GM23338 (cell line): ENCODE measurements around the gene NCR2. TPM values are rescaled to one million over a fixed set of nuclear protein-coding genes. Genes with fewer than 3 reads are reported as not detected.
A peak's percentile ranks its signal among the peaks of the same experiment; 100 is the strongest.

Source experiments
- ATAC-seq: fragments of 200-7000 bp; cut with Tn5 transposase; 3 replicates; pipeline ENCODE4 v1.9.1; 2020
- DNase-seq: peaks from one replicate; pipeline ENCODE4 v3.0.0-alpha.2; 2015; ENCODE audit warnings: low spot score
- H2AFZ ChIP-seq: fragments of 200-600 bp; sonication (generic); 2 replicates; pipeline ENCODE4 v1.8.0; 2016; ENCODE audit warnings: antibody characterized with exemption, mild to moderate bottlenecking, moderate library complexity
- H3F3A ChIP-seq: fragments of 200-600 bp; sonication (generic); replicated peaks from 2 replicates; pipeline ENCODE4 v1.8.0; 2017; ENCODE audit warnings: antibody characterized with exemption, mixed run types, low read depth
- H3K27ac ChIP-seq: fragments of 200-600 bp; sonication (generic); 2 replicates; pipeline ENCODE4 v1.6.1; 2016; ENCODE audit warnings: low read depth
- H3K27me3 ChIP-seq: fragments of 200-600 bp; sonication (generic); 2 replicates; pipeline ENCODE4 v1.8.0; 2016; ENCODE audit warnings: mild to moderate bottlenecking, mixed run types, moderate library complexity; ENCODE audit not compliant: insufficient read depth
- H3K36me3 ChIP-seq: fragments of 200-600 bp; sonication (generic); 2 replicates; pipeline ENCODE4 v1.8.0; 2016; ENCODE audit warnings: mild to moderate bottlenecking; ENCODE audit not compliant: insufficient read depth
- H3K4me1 ChIP-seq: fragments of 200-600 bp; sonication (generic); 2 replicates; pipeline ENCODE4 v1.8.0; 2016; ENCODE audit warnings: mild to moderate bottlenecking, moderate library complexity; ENCODE audit not compliant: insufficient read depth
- H3K4me2 ChIP-seq: fragments of 200-600 bp; sonication (generic); 2 replicates; pipeline ENCODE4 v1.7.1; 2017; ENCODE audit warnings: mixed run types
- H3K4me3 ChIP-seq: fragments of 200-600 bp; sonication (generic); 2 replicates; pipeline ENCODE4 v1.6.1; 2016; ENCODE audit warnings: mixed run types
- H3K79me2 ChIP-seq: fragments of 200-600 bp; sonication (generic); replicated peaks from 2 replicates; pipeline ENCODE4 v1.8.0; 2017; ENCODE audit warnings: mild to moderate bottlenecking; ENCODE audit not compliant: insufficient read depth
- H3K9me2 ChIP-seq: fragments of 200-600 bp; sonication (generic); 2 replicates; pipeline ENCODE4 v1.8.0; 2017; ENCODE audit not compliant: insufficient read depth
- H4K20me1 ChIP-seq: fragments of 200-600 bp; sonication (generic); replicated peaks from 2 replicates; pipeline ENCODE4 v1.8.0; 2017; ENCODE audit warnings: mild to moderate bottlenecking; ENCODE audit not compliant: insufficient read depth
- H3K27ac Mint-ChIP-seq: 2 replicates; pipeline ENCODE4 v1.8.0; 2020; ENCODE audit warnings: inconsistent platforms, mild to moderate bottlenecking, moderate library complexity, mixed read lengths
- H3K27me3 Mint-ChIP-seq: 3 replicates; pipeline ENCODE4 v1.8.0; 2022; ENCODE audit warnings: low read depth, mild to moderate bottlenecking, moderate library complexity, mixed read lengths, inconsistent platforms; ENCODE audit not compliant: insufficient read depth, poor library complexity
- H3K36me3 Mint-ChIP-seq: 3 replicates; pipeline ENCODE4 v1.8.0; 2021; ENCODE audit warnings: low read depth, mild to moderate bottlenecking, inconsistent platforms, moderate library complexity, mixed read lengths
- H3K4me1 Mint-ChIP-seq: 3 replicates; pipeline ENCODE4 v1.8.0; 2020; ENCODE audit warnings: mild to moderate bottlenecking, inconsistent platforms, mixed read lengths
- H3K4me3 Mint-ChIP-seq: 3 replicates; pipeline ENCODE4 v1.8.0; 2021; ENCODE audit warnings: moderate library complexity, mild to moderate bottlenecking, inconsistent platforms, mixed read lengths
- H3K9me3 Mint-ChIP-seq: 3 replicates; pipeline ENCODE4 v1.8.0; 2020; ENCODE audit warnings: moderate library complexity, mild to moderate bottlenecking, inconsistent platforms, mixed read lengths
- CREB1 ChIP-seq: fragments of 250-450 bp; sonication (Bioruptor Pico); IDR thresholded peaks from 2 replicates; pipeline ENCODE4 v1.5.0; 2020; ENCODE audit warnings: low read depth, mild to moderate bottlenecking, moderate library complexity
- POLR2AphosphoS5 ChIP-seq: IDR thresholded peaks from 2 replicates; pipeline ENCODE4 v1.6.1; 2016; ENCODE audit warnings: antibody characterized with exemption, low read depth
- STAT1 ChIP-seq: IDR thresholded peaks from one replicate; pipeline ENCODE4 v1.6.1; 2016; ENCODE audit warnings: antibody characterized with exemption; ENCODE audit not compliant: unreplicated experiment
- ZNF114 ChIP-seq: fragments of 250-450 bp; sonication (Bioruptor Pico); IDR thresholded peaks from 2 replicates; pipeline ENCODE4 v1.5.0; 2020; ENCODE audit warnings: mild to moderate bottlenecking, moderate library complexity
- ZNF331 ChIP-seq: fragments of 250-450 bp; sonication (Bioruptor Pico); IDR thresholded peaks from 2 replicates; pipeline ENCODE4 v1.5.0; 2020; ENCODE audit warnings: low read depth, mild to moderate bottlenecking, moderate library complexity
- polyA plus RNA-seq: library from polyadenylated mRNA; unstranded; fragments of >200 nt; fragmentation: Nextera tagmentation; extraction: Ambion mirVana; gene quantifications from 2 replicates; pipeline ENCODE4 v1.2.1, GENCODE V29; 2016
- total RNA-seq: library from RNA; depleted of rRNA; stranded (reverse); fragments of >200 nt; shearing (Covaris generic); gene quantifications from 2 replicates; pipeline ENCODE4 v1.2.3, GENCODE V29; 2014
- TF ChIP-seq, protein P1 (sequence below): IDR thresholded peaks from one replicate; pipeline ENCODE4 v1.6.1; 2018; ENCODE audit warnings: antibody characterized with exemption; ENCODE audit not compliant: unreplicated experiment
- TF ChIP-seq, protein P2 (sequence below): IDR thresholded peaks from 2 replicates; pipeline ENCODE4 v1.6.1; 2016; ENCODE audit warnings: antibody characterized with exemption
- TF ChIP-seq, protein P3 (sequence below), 2 experiments: fragments of 200-600 bp in 1 of 2; sonication (generic) in 1 of 2; conservative IDR thresholded peaks; 2 replicates each; pipeline versions ENCODE4 v1.5.1 to v1.6.1; 2016 to 2017; ENCODE audit warnings: antibody characterized with exemption in 2 of 2, low read depth in 2 of 2, mild to moderate bottlenecking in 2 of 2, moderate library complexity in 1 of 2

Gene NCR2
- total and polyA plus RNA-seq, 2 experiments from 2014 or later, result not detected

DNA sequence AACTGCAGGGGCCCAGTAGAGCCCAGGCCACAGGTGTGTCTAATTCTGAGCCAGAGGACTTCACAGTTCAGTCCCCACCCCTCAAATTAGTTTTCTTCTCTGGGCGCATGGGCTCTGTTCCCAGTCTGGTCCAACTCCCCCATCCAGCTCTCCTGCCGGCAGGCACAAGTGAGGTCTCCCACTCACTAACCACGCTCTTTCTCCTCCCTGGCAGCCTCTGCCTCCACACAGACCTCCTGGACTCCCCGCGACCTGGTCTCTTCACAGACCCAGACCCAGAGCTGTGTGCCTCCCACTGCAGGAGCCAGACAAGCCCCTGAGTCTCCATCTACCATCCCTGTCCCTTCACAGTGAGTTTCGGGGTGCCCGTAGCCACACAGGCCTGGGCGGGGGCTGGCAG lies 6.2 kb downstream of the NCR2 start (continued):
- TF ChIP-seq, protein P1, sequence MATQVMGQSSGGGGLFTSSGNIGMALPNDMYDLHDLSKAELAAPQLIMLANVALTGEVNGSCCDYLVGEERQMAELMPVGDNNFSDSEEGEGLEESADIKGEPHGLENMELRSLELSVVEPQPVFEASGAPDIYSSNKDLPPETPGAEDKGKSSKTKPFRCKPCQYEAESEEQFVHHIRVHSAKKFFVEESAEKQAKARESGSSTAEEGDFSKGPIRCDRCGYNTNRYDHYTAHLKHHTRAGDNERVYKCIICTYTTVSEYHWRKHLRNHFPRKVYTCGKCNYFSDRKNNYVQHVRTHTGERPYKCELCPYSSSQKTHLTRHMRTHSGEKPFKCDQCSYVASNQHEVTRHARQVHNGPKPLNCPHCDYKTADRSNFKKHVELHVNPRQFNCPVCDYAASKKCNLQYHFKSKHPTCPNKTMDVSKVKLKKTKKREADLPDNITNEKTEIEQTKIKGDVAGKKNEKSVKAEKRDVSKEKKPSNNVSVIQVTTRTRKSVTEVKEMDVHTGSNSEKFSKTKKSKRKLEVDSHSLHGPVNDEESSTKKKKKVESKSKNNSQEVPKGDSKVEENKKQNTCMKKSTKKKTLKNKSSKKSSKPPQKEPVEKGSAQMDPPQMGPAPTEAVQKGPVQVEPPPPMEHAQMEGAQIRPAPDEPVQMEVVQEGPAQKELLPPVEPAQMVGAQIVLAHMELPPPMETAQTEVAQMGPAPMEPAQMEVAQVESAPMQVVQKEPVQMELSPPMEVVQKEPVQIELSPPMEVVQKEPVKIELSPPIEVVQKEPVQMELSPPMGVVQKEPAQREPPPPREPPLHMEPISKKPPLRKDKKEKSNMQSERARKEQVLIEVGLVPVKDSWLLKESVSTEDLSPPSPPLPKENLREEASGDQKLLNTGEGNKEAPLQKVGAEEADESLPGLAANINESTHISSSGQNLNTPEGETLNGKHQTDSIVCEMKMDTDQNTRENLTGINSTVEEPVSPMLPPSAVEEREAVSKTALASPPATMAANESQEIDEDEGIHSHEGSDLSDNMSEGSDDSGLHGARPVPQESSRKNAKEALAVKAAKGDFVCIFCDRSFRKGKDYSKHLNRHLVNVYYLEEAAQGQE, result no peak

DNA sequence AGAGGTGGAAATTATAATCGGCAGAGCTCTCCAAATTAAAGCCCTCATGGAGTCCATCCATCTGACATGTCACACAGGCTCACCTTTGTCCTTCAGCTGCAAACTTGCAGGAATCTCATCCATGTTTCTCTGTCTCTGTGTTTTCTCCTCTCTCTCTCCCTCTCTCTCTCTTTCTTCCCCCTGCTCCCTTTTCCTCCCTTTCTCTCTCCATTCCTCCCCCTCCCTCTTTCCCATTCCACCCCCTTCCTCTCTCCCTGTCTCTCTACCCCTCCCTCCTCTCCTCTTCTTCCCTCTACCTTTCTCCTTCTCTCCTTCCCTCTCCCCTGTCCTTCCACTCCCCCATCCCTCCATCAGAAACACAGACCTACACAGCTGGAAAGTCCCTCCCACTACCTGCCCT lies 6.8 kb downstream of the NCR2 start:
- H3K4me1 Mint-ChIP-seq, result peaks cover 7% of the 10 kb centered on the region; the same call in 2 of the 3 replicates
- Histone ChIP-seq H3F3A (no peaks in the 10 kb centered on the region), H3K4me2 (no peak overlapping the region), H3K4me3 (no peak overlapping the region), H3K36me3 (no peaks in the 10 kb centered on the region), H3K27ac (no peak overlapping the region), H4K20me1 (no peaks in the 10 kb centered on the region), H2AFZ (peak overlapping the region; percentile 32; the same call in 1 of the 2 replicates), H3K9me2 (no peaks in the 10 kb centered on the region), H3K4me1 (no peaks in the 10 kb centered on the region), H3K79me2 (no peaks in the 10 kb centered on the region), H3K27me3 (no peaks in the 10 kb centered on the region)
- DNase-seq, result no peak
- H3K9me3 Mint-ChIP-seq, result peaks cover under 1% of the 10 kb centered on the region; the same call in 1 of the 3 replicates
- H3K4me3 Mint-ChIP-seq, result no peak overlapping the region
- H3K27me3 Mint-ChIP-seq, result peaks cover 15% of the 10 kb centered on the region
- no peak overlapping the region for H3K27ac Mint-ChIP-seq
- no peaks in the 10 kb centered on the region for H3K36me3 Mint-ChIP-seq
- TF ChIP-seq, protein P2, sequence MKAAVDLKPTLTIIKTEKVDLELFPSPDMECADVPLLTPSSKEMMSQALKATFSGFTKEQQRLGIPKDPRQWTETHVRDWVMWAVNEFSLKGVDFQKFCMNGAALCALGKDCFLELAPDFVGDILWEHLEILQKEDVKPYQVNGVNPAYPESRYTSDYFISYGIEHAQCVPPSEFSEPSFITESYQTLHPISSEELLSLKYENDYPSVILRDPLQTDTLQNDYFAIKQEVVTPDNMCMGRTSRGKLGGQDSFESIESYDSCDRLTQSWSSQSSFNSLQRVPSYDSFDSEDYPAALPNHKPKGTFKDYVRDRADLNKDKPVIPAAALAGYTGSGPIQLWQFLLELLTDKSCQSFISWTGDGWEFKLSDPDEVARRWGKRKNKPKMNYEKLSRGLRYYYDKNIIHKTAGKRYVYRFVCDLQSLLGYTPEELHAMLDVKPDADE, result no peak
- TF ChIP-seq ZNF331 (CRISPR knock-in tag) (no peak), POLR2AphosphoS5 (no peak), ZNF114 (no peak)
- TF ChIP-seq, protein P3, sequence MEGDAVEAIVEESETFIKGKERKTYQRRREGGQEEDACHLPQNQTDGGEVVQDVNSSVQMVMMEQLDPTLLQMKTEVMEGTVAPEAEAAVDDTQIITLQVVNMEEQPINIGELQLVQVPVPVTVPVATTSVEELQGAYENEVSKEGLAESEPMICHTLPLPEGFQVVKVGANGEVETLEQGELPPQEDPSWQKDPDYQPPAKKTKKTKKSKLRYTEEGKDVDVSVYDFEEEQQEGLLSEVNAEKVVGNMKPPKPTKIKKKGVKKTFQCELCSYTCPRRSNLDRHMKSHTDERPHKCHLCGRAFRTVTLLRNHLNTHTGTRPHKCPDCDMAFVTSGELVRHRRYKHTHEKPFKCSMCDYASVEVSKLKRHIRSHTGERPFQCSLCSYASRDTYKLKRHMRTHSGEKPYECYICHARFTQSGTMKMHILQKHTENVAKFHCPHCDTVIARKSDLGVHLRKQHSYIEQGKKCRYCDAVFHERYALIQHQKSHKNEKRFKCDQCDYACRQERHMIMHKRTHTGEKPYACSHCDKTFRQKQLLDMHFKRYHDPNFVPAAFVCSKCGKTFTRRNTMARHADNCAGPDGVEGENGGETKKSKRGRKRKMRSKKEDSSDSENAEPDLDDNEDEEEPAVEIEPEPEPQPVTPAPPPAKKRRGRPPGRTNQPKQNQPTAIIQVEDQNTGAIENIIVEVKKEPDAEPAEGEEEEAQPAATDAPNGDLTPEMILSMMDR (conservative IDR thresholded peaks at IDR 0.05; ENCODE audit: low read depth in 2 of 2), result no peak
- ATAC-seq, result 0 out of 3 replicates have a peak, but pooled peaks have one; percentile 20

DNA sequence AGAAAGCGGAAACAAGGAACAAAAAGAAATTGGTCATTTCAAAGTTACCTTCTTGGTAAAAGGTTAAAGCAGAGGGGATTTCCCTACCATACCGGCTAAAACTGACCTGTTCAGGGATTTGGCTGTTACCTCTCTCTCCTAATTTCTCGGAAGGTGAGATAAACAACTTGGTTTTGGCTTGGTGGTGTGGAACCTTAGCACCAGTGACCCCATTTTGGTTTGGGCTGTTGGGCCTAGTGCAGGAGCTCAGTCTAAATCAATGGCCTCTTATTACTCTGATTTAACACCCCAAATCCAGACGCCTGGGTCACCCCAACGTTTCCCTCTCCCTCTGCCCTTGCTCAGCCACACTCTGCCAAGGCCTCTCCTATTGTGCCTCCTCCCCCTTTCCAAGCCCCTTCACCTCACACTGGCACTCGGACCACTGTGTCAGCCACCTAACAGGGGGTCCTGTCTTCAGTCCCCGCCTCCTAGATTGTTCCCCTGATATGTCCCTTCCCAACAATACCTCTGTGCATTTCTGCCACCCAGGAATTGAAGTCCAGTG lies 8.3 kb downstream of the NCR2 start:
- no peak overlapping the region for H2AFZ ChIP-seq
- Mint-ChIP-seq H3K27me3 (peaks cover 18% of the 10 kb centered on the region), H3K4me3 (no peak overlapping the region), H3K36me3 (peaks cover 3% of the 10 kb centered on the region; the same call in 1 of the 3 replicates), H3K27ac (no peak overlapping the region), H3K9me3 (peaks cover 15% of the 10 kb centered on the region), H3K4me1 (peaks cover 7% of the 10 kb centered on the region; the same call in 2 of the 3 replicates)
- no peak overlapping the region for H3K27ac ChIP-seq
- H3F3A ChIP-seq, result no peaks in the 10 kb centered on the region
- DNase-seq, result no peak
- TF ChIP-seq ZNF114 (no peak), STAT1 (no peak), CREB1 (CRISPR knock-in tag) (no peak)
- TF ChIP-seq, protein P2, result no peak
- no peaks in the 10 kb centered on the region for H4K20me1 ChIP-seq
- no peaks in the 10 kb centered on the region for H3K27me3 ChIP-seq
- H3K9me2 ChIP-seq, result no peaks in the 10 kb centered on the region
- no peak overlapping the region for H3K4me2 ChIP-seq
- no peak overlapping the region for H3K4me3 ChIP-seq
- H3K79me2 ChIP-seq, result no peaks in the 10 kb centered on the region
- H3K4me1 ChIP-seq, result no peaks in the 10 kb centered on the region
- ATAC-seq, result no peak
- 0 out of 2 replicates have a peak, but pooled peaks cover 3% of the 10 kb centered on the region for H3K36me3 ChIP-seq
